ENCODE results near the gene PHB1.

The PHB1 gene

DNA sequence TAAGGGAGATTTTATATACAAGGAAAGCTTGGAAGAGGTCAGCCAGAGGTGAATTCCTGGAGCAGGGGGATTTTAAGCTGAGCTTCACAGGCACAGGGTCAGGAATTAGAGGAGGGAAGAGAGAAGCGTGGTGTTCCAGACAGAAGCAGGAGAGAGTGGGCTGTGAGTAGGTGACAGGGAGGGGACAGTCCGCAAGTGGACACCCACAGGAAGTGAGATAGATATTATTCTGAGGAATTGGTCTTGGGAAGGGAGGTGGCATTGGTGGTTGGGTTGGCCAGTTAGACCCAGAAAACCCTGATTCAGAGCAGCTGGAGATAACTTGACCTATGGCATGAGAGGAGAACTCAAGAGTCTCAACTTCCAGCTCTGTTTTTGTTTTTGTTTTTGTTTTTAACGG, 14.7 kb downstream of the PHB1 start:
- TF ChIP-seq, protein P1, sequence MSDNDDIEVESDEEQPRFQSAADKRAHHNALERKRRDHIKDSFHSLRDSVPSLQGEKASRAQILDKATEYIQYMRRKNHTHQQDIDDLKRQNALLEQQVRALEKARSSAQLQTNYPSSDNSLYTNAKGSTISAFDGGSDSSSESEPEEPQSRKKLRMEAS (IDR thresholded peaks at IDR 0.05) = no peak
- TF ChIP-seq ZBTB7A (IDR thresholded peaks at IDR 0.05; ENCODE audit: low read depth) (no peak), TCF12 (IDR thresholded peaks at IDR 0.05; ENCODE audit: low read depth) (no peak), RAD21 (IDR thresholded peaks at IDR 0.05; ENCODE audit: low read depth) (no peak), CEBPB (IDR thresholded peaks at IDR 0.05) (no peak), TEAD4 (IDR thresholded peaks at IDR 0.05) (no peak), EGR1 (IDR thresholded peaks at IDR 0.05) (no peak), NFIC (IDR thresholded peaks at IDR 0.05) (no peak), FOXM1 (IDR thresholded peaks at IDR 0.05; ENCODE audit: borderline replicate concordance, low read depth) (no peak), TAF1 (IDR thresholded peaks at IDR 0.05; ENCODE audit: low read depth) (no peak), YY1 (IDR thresholded peaks at IDR 0.05; ENCODE audit: low read depth) (no peak), EP300 (IDR thresholded peaks at IDR 0.05; ENCODE audit: borderline replicate concordance) (no peak)
- TF ChIP-seq, protein P2, sequence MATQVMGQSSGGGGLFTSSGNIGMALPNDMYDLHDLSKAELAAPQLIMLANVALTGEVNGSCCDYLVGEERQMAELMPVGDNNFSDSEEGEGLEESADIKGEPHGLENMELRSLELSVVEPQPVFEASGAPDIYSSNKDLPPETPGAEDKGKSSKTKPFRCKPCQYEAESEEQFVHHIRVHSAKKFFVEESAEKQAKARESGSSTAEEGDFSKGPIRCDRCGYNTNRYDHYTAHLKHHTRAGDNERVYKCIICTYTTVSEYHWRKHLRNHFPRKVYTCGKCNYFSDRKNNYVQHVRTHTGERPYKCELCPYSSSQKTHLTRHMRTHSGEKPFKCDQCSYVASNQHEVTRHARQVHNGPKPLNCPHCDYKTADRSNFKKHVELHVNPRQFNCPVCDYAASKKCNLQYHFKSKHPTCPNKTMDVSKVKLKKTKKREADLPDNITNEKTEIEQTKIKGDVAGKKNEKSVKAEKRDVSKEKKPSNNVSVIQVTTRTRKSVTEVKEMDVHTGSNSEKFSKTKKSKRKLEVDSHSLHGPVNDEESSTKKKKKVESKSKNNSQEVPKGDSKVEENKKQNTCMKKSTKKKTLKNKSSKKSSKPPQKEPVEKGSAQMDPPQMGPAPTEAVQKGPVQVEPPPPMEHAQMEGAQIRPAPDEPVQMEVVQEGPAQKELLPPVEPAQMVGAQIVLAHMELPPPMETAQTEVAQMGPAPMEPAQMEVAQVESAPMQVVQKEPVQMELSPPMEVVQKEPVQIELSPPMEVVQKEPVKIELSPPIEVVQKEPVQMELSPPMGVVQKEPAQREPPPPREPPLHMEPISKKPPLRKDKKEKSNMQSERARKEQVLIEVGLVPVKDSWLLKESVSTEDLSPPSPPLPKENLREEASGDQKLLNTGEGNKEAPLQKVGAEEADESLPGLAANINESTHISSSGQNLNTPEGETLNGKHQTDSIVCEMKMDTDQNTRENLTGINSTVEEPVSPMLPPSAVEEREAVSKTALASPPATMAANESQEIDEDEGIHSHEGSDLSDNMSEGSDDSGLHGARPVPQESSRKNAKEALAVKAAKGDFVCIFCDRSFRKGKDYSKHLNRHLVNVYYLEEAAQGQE (IDR thresholded peaks at IDR 0.05; ENCODE audit: low read depth) = no peak

DNA sequence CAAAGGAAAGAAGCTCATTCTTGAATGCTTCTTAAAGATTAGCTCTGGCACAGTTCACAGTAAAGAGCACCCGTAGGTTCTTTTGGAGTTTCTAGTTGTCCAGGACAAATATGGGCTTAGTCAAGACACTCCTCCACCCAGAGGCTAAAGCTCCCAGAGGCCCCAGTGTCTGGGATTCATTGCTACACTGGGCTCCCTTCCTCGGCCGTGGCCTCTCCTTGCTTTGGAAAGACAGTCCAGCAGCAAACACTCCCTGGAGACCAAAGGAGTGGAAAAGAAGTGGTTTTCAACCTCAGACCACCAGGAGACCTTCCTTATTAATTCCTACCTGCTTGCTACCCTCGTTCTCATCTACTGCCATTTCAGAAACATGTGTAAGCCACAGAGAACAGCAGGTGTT, 17.1 kb downstream of the PHB1 start:
- TF ChIP-seq EGR1 (IDR thresholded peaks at IDR 0.05) = no peak
- TF ChIP-seq FOXM1 (IDR thresholded peaks at IDR 0.05; ENCODE audit: borderline replicate concordance, low read depth) = no peak
- TF ChIP-seq, protein P2 (IDR thresholded peaks at IDR 0.05; ENCODE audit: low read depth) = no peak
- TF ChIP-seq EP300 (IDR thresholded peaks at IDR 0.05; ENCODE audit: borderline replicate concordance) = no peak
- no peak for TF ChIP-seq NFIC (IDR thresholded peaks at IDR 0.05)
- no peak for TF ChIP-seq CREB1 (IDR thresholded peaks at IDR 0.05; ENCODE audit: low read depth)
- no peak for TF ChIP-seq TCF12 (IDR thresholded peaks at IDR 0.05; ENCODE audit: low read depth)
- TF ChIP-seq TAF1 (IDR thresholded peaks at IDR 0.05; ENCODE audit: low read depth) = no peak
- TF ChIP-seq, protein P1 (IDR thresholded peaks at IDR 0.05) = no peak
- no peak for TF ChIP-seq RAD21 (IDR thresholded peaks at IDR 0.05; ENCODE audit: low read depth)
- no peak for TF ChIP-seq ZBTB7A (IDR thresholded peaks at IDR 0.05; ENCODE audit: low read depth)
- no peak for TF ChIP-seq CEBPB (IDR thresholded peaks at IDR 0.05)
- TF ChIP-seq YY1 (IDR thresholded peaks at IDR 0.05; ENCODE audit: low read depth) = no peak
- no peak for TF ChIP-seq TEAD4 (IDR thresholded peaks at IDR 0.05)
- TF ChIP-seq, protein P3, sequence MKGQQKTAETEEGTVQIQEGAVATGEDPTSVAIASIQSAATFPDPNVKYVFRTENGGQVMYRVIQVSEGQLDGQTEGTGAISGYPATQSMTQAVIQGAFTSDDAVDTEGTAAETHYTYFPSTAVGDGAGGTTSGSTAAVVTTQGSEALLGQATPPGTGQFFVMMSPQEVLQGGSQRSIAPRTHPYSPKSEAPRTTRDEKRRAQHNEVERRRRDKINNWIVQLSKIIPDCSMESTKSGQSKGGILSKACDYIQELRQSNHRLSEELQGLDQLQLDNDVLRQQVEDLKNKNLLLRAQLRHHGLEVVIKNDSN (IDR thresholded peaks at IDR 0.05) = no peak

DNA sequence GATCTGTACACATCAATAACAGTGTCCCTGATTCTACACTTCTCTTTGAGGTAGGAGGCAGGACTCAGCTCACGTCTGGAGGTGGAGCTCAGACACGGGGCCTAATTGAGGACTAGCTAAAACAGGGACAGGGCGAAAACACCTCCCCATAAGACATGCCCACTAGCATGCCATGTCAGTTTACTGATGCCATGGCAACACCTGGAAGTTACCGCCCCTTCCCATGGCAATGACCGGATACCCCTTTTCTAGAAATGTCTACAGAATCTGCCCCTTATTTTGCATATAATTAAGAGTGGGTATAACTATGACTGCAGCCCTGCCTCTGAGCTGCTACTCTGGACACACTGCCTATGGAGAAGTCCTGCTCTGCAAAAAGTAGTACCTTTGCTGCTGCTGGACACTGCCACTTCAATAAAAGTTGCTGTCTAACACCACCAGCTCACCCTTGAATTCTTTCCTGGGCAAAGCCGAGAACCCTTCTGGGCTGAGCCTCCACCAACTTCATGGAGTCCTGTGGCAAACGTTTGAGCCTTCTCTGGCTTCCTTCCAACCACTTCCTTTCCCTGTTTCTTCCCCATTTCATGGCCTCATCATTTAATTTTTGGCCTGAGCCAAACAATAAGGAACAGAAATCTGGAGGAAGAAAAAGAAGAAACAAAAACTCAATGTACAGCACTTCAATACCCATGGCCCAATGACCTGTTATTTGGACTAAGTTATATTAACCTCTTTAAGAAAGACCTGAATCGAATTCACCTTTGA, 21.0 kb downstream of the PHB1 start:
- no peak for TF ChIP-seq CEBPB (IDR thresholded peaks at IDR 0.05)
- no peak for TF ChIP-seq TAF1 (IDR thresholded peaks at IDR 0.05; ENCODE audit: low read depth)
- TF ChIP-seq EGR1 (IDR thresholded peaks at IDR 0.05) = no peak
- TF ChIP-seq ZBTB7A (IDR thresholded peaks at IDR 0.05; ENCODE audit: low read depth) = no peak
- TF ChIP-seq YY1 (IDR thresholded peaks at IDR 0.05; ENCODE audit: low read depth) = no peak

DNA sequence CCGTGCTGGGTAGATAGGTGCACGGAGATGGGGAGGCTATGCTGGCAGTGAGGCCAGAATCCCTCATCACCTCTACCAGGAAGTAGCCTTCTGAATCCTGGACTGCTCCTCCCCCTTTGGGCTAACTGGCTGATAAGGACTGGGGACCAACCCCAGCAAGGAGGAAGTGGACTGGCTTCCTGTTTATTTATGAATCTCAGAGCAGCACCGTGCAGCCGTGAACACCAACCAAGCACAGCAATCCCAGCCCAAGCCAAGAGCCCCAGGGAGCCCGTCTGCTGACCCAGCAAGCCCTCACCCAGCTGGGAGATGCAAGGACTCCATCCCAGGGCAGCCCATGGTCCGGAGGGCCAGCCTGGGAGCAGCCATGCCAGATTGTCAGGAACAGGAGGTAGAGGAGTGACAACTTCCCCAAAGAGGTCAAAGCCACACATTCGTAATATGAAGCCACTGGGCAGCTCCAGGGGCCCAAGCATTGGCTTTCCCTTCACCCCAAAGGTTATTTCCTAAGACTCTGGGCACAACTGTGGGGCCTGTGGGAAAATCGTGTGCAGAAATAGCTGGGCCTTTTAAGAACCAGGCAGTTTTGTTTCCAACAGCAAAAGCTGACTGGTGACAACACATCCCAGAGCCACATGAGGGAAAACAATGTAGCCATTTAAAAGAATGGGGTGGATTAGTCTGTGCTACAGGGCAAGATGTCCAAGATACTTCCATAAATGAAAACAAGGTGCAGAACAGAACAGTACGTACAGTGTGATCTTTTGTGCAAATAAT, 23.9 kb downstream of the PHB1 start:
- peak; percentile 80 for TF ChIP-seq FOXM1 (IDR thresholded peaks at IDR 0.05; ENCODE audit: borderline replicate concordance, low read depth)
- no peak for TF ChIP-seq CEBPB (IDR thresholded peaks at IDR 0.05)
- TF ChIP-seq, protein P1 (IDR thresholded peaks at IDR 0.05) = no peak
- TF ChIP-seq YY1 (IDR thresholded peaks at IDR 0.05; ENCODE audit: low read depth) = 0 out of 2 replicates have a peak, but pooled peaks have one; percentile 23
- no peak for TF ChIP-seq NFIC (IDR thresholded peaks at IDR 0.05)

DNA sequence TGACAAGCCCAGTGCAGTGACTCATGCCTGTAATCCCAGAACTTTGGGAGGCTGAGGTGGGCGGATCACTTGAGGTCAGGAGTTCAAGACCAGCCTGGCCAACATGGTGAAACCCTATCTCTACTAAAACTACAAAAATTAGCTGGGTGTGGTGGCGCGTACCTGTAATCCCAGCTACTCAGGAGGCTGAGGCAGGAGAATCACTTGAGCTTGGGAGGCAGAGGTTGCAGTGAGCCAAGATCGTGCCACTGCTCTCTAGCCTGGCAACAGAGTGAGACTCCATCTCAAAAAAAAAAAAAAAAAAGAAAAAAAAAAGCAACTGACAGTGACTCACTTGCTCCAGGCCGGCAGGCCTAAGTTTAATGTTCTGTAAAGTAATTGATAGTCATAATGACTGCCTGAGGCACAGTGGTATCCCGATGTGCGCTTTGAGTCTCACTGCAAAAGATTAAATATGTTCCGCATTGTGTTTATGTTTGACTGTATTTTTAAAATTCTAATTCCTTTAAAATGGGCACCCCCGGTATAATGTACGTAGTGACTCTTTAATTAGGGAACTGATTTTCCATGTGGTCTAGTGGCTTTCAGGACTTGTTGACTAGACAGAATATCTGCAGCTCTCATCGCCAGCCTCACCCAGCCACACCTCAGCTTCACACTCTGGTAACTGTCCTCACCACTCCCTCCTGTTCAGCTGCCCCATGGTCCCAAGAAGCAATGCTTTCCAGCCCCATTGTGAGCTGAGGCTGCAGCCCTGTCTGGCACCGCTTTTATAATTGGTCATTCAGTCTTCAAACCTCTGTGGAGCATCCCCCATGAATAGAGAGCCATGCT, 25.0 kb downstream of the PHB1 start:
- TF ChIP-seq, protein P1 (IDR thresholded peaks at IDR 0.05) = 0 out of 2 replicates have a peak, but pooled peaks have one; percentile 8

Measured in Ishikawa (cell line).